Measurements from ENCODE around the gene CNIH2.

- TF ChIP-seq EZH2 (IDR thresholded peaks at IDR 0.05; ENCODE audit: borderline replicate concordance, insufficient read depth, low read depth, low read length, poor library complexity, severe bottlenecking), result no peak
- no peak for TF ChIP-seq CTCF (IDR thresholded peaks at IDR 0.05)
These were observed 6.6 kb downstream of the CNIH2 start for GRCh38 chr11:66284526-66285078.
